ENCODE measurements around the gene NDUFA12. TPM values are rescaled to one million over a fixed set of nuclear protein-coding genes. Genes with fewer than 3 reads are reported as not detected.
"Not testable (repeated sequence)": the region's sequence is repeated elsewhere in the genome, so short reads cannot be mapped to it uniquely, and the experiment has no call there.

NDUFA12 gene
- polyA plus RNA-seq, 1 experiment: 188 TPM

DNA sequence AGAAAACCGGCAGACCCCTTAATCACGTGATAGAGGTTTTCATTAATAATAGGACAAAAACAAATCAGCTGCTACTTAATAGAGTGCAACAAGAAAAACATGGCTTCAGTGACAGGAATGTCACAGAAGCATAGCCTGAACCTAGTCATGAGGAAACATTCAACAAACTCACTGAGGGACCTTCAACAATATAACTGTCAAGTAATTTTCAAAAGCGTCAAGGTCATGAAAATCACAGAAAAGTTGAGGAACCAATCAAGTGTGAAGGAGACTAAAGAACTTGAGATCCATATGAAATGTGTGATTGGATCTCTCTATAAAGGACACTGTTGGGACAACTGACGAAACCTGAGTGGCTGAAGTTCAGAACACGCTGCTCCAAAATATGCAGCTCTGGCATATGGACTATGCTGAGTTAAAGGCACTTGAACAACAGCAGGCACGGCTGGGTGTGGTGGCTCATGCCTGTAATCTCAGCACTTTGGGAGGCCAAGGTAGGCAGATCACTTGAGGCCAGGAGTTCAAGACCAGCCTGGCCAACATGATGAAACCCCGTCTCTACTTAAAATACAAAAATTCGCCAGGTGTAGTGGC is 16.3 kb downstream of the NDUFA12 start:
- TF ChIP-seq, protein P1, sequence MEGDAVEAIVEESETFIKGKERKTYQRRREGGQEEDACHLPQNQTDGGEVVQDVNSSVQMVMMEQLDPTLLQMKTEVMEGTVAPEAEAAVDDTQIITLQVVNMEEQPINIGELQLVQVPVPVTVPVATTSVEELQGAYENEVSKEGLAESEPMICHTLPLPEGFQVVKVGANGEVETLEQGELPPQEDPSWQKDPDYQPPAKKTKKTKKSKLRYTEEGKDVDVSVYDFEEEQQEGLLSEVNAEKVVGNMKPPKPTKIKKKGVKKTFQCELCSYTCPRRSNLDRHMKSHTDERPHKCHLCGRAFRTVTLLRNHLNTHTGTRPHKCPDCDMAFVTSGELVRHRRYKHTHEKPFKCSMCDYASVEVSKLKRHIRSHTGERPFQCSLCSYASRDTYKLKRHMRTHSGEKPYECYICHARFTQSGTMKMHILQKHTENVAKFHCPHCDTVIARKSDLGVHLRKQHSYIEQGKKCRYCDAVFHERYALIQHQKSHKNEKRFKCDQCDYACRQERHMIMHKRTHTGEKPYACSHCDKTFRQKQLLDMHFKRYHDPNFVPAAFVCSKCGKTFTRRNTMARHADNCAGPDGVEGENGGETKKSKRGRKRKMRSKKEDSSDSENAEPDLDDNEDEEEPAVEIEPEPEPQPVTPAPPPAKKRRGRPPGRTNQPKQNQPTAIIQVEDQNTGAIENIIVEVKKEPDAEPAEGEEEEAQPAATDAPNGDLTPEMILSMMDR (IDR thresholded peaks at IDR 0.05; ENCODE audit: low read depth, low read length): no peak
- DNase-seq (ENCODE audit: low read depth, low spot score): no peak
- Histone ChIP-seq H3K27ac (ENCODE audit: low read depth, low read length) (no peak overlapping the region), H3K4me3 (ENCODE audit: low read depth, low read length) (no peak overlapping the region), H3K27me3 (ENCODE audit: control insufficient read depth, insufficient read depth, low read length) (no peaks in the 10 kb centered on the region), H3K9me3 (ENCODE audit: control insufficient read depth, insufficient read depth, low read length) (no peaks in the 10 kb centered on the region)
- CTCF ChIA-PET: no interaction called here
- POLR2A ChIA-PET: no interaction called here

DNA sequence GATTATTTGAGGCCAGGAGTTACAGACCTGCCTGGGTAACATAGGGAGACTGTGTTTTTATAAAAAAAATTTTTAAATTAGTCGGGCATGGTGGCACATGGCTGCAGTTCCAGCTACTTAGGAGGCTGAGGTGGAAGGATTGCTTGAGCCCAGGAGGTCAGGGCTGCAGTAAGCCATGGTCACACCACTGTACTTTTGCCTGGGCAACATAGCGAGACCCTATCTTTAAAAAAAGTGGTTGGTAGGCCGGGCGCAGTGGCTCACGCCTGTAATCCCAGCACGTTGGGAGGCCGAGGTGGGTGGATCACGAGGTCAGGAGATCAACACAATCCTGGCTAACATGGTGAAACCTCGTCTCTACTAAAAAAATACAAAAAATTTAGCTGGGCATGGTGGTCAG is 18.4 kb downstream of the NDUFA12 start:
- CTCF ChIA-PET; H3K27me3 ChIP-seq (ENCODE audit: control insufficient read depth, insufficient read depth, low read length); DNase-seq (ENCODE audit: low read depth, low spot score); POLR2A ChIA-PET; H3K27ac ChIP-seq (ENCODE audit: low read depth, low read length); H3K4me3 ChIP-seq (ENCODE audit: low read depth, low read length); H3K9me3 ChIP-seq (ENCODE audit: control insufficient read depth, insufficient read depth, low read length): not testable (repeated sequence)

DNA sequence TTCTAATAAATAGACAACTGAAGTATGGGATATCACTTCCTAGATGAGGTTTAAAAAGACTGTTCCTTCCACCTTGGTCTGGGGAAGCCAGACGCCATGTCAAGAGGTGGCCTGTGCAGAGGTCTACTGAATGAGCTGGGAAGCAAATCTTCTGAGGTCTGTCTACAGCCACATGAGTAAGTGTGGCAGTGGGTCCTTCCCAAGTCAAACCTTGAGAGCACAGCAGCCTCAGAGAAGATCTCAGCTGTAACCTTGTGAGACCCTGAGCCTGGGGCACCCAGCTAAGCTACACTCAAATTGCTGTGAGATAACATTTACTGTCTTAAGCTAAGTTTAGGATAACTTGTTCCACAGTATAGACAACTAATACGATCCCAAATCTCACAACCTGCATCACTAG is 20.2 kb downstream of the NDUFA12 start:
- DNase-seq (ENCODE audit: low read depth, low spot score): no peak
- no peak overlapping the region for H3K4me3 ChIP-seq (ENCODE audit: low read depth, low read length)
- ChIA-PET POLR2A (interaction anchor here (1.0 to 2.8 kb wide), 5 partner anchors 10 to 490 kb away, joined by 3 to 18 read pairs (median 5); partner anchors contain the start of gene NR2C1), CTCF (interaction anchor here (2.0 kb wide), 1 partner anchor 437 kb away, joined by 7 read pairs; no protein-coding TSS in a partner anchor)
- H3K9me3 ChIP-seq (ENCODE audit: control insufficient read depth, insufficient read depth, low read length): no peaks in the 10 kb centered on the region
- TF ChIP-seq, protein P1 (IDR thresholded peaks at IDR 0.05; ENCODE audit: low read depth, low read length): no peak
- peak overlapping the region; percentile 98 for H3K27ac ChIP-seq (ENCODE audit: low read depth, low read length)
- no peaks in the 10 kb centered on the region for H3K27me3 ChIP-seq (ENCODE audit: control insufficient read depth, insufficient read depth, low read length)

DNA sequence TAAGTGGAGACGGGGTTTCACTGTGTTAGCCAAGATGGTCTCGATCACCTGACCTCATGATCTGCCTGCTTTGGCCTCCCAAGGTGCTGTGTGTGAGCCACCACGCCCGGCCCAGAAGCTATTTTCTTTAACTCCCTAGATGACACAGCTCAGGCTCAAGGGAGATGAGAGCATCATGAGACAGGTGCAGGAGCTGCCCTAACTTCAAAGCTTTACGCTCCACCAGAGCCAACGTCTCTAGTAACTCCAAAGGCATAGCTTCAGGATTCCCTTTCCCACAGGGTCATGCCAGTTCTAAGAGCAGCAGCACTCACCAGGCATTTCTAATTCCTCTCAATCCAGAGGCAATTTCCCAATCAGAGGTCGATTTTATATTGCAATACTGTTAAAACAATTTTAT is 21.0 kb downstream of the NDUFA12 start:
- no peak for DNase-seq (ENCODE audit: low read depth, low spot score)
- H3K4me3 ChIP-seq (ENCODE audit: low read depth, low read length): no peak overlapping the region
- no peak overlapping the region for H3K27ac ChIP-seq (ENCODE audit: low read depth, low read length)
- POLR2A ChIA-PET: interaction anchor here (0.5 to 2.8 kb wide), 4 partner anchors 10 to 552 kb away, joined by 3 to 18 read pairs (median 5); no protein-coding TSS in a partner anchor
- H3K9me3 ChIP-seq (ENCODE audit: control insufficient read depth, insufficient read depth, low read length): no peaks in the 10 kb centered on the region
- CTCF ChIA-PET: interaction anchor here (1.1 to 2.0 kb wide), 2 partner anchors 436 to 848 kb away, joined by 3 to 7 read pairs; no protein-coding TSS in a partner anchor
- H3K27me3 ChIP-seq (ENCODE audit: control insufficient read depth, insufficient read depth, low read length): no peaks in the 10 kb centered on the region
- TF ChIP-seq, protein P1 (IDR thresholded peaks at IDR 0.05; ENCODE audit: low read depth, low read length): no peak

DNA sequence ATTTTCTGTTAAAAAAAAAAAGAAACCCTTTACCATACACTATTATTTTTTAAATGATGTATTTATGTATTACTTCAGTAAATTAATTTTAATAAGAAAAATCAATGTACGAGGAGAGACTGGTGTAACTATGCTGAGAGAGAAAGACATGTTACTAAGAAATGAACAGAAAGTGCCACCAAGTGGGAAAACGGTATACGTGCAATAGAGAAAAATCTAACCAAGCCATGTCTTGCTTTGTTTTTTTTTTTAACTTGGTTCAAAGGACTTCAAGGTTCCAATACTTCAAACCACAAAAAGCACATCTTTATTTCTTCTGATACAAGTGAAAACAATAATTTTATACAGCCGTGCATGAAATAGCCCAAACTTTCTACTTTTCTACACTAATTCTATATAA is 22.9 kb downstream of the NDUFA12 start:
- POLR2A ChIA-PET: no interaction called here
- CTCF ChIA-PET: no interaction called here
- H3K27ac ChIP-seq (ENCODE audit: low read depth, low read length): no peak overlapping the region

More for the DNA sequence above, 22.9 kb downstream of the NDUFA12 start:
- H3K9me3 ChIP-seq (ENCODE audit: control insufficient read depth, insufficient read depth, low read length): no peaks in the 10 kb centered on the region
- no peak for DNase-seq (ENCODE audit: low read depth, low spot score)
- H3K27me3 ChIP-seq (ENCODE audit: control insufficient read depth, insufficient read depth, low read length): no peaks in the 10 kb centered on the region
- TF ChIP-seq, protein P1 (IDR thresholded peaks at IDR 0.05; ENCODE audit: low read depth, low read length): peak; percentile 44
- H3K4me3 ChIP-seq (ENCODE audit: low read depth, low read length): no peak overlapping the region

Measured in AG04450 (cell line).